RPMI8226 (cell line): ENCODE data around the gene NOG.

Experiments used
- DNase-seq: peaks from one replicate; pipeline ENCODE4 v3.0.0-alpha.2; 2015

Gene NOG

GRCh38 chr17:56593646-56594319 lies at the start of gene NOG:
TSS of gene NOG (plus strand) at chr17:56593699. CDS start at chr17:56594224, 525 bp downstream.
- peak; percentile 58 for DNase-seq

GRCh38 chr17:56545106-56545505 lies 48.4 kb upstream of the NOG start:
- no peak for DNase-seq

- DNase-seq = no peak
These were observed 47.6 kb upstream of the NOG start for GRCh38 chr17:56545930-56546329.

DNA sequence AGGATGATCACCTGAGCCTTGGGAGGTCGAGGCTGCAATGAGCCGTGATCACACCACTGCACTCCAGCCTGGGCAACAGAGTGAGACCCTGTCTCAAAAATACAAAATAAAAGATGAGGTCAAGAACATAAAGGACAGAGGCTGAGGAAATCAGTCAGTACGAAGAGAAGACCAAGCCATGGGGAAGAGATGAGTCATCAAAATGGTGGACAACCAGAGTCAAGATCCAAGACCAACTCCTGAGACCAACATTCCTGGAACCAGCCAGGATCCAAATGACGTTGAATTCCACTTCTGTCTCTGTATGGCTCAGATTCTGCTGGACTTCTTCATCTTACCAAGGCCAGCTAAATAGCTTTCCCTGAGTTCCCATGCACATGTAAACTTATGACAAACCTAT lies 44.8 kb upstream of the NOG start:
- DNase-seq = no peak

DNA sequence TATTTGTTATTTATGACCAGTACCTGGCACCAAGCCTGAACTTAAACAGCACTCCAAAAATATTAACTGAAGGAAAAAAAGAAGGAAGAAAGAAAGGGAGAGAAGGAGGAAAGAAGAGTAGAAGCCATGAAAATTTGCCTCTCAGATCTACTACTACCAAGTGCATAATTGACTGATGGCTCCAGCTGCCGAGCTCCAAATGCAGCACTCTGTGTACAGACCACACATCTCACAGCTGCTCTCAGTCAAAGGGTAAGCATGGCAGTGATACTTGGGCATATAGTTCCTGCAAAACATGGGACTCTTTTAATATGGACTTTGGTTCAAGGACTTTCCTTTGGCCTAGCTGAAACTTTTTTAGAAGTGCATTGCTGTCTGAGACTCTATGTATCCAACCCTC lies 44.0 kb upstream of the NOG start:
- no peak for DNase-seq

DNA sequence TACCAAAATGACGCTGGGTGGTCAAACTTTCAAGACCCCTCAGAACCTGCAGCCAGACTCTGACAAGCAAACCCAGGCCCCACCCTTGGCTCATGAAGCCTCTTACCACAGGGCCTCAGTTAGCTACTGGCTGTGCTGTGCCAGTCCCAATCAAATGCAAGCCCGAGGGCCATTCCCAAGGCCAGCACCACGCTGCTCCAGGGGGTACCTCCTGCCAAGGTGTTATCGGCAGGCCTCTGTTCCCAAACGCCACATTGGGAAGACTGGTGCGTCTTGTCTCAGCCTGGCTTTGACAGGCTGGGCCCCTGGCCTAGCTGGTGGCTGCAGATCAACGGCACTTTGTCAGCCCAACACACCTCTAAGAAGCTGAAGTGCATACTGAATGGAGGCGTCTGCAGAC lies 35.8 kb upstream of the NOG start:
- DNase-seq = no peak

GRCh38 chr17:56558088-56558487 lies 35.4 kb upstream of the NOG start:
- no peak for DNase-seq

GRCh38 chr17:56570199-56570598 lies 23.3 kb upstream of the NOG start:
- no peak for DNase-seq

DNA sequence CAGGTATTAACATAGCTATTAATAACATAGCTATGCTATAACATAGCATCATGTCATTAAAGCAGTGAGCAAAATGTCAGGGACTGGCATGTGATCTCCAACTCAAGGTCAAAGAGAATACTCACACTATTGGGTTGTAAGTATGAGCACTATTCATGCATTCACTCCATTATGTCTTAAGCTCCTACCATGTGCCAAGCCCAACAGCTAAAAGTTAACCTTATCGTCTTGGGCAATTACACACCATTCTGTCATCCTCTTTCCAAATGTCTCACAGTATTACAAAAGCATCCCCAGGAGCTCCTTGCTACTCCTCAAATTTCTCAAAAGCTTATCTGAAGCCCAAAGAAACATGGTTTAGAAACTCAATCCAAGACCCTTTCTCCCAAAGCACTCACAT lies 22.0 kb upstream of the NOG start:
- DNase-seq = no peak

GRCh38 chr17:56577190-56577842 lies 16.2 kb upstream of the NOG start:
- no peak for DNase-seq

GRCh38 chr17:56577843-56578204 lies 15.7 kb upstream of the NOG start:
- DNase-seq = no peak

- DNase-seq = no peak
These were observed 11.6 kb upstream of the NOG start for GRCh38 chr17:56581635-56582627.

- DNase-seq = no peak
These were observed 9.7 kb upstream of the NOG start for GRCh38 chr17:56583772-56584171.

GRCh38 chr17:56587298-56587697 lies 6.2 kb upstream of the NOG start:
- no peak for DNase-seq

DNA sequence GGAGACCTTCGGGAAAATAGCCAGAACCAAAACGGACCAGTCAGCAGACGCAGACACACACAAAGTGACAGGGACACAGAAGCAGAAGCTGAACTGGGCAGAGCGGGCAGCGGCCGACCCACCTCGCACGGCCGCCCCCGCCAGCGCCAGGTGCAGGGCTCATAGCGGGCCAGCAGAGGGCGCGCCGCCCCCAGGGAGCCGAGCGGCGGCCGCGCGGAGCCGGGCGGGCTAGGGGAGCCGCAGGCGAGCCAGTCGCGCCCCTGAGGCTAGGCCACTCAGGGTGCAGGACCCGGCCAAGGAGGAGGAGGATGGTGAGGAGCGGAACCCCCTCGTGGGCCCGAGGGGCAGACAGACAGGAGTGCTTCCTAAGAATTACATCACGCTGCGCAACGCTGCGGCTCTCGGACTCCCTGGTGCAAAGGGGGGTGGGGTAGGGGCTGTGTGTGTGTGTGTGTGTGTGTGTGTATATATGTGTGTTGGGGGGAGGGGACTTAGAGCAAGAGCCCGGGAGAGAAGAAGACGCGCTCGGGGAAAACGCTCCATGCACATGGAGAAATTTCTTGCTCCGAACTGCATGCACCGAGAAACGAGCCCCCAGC lies 913 bp upstream of the NOG start:
- peak; percentile 56 for DNase-seq

- peak; percentile 54 for DNase-seq
These were observed 333 bp upstream of the NOG start for GRCh38 chr17:56593086-56593645.

DNA sequence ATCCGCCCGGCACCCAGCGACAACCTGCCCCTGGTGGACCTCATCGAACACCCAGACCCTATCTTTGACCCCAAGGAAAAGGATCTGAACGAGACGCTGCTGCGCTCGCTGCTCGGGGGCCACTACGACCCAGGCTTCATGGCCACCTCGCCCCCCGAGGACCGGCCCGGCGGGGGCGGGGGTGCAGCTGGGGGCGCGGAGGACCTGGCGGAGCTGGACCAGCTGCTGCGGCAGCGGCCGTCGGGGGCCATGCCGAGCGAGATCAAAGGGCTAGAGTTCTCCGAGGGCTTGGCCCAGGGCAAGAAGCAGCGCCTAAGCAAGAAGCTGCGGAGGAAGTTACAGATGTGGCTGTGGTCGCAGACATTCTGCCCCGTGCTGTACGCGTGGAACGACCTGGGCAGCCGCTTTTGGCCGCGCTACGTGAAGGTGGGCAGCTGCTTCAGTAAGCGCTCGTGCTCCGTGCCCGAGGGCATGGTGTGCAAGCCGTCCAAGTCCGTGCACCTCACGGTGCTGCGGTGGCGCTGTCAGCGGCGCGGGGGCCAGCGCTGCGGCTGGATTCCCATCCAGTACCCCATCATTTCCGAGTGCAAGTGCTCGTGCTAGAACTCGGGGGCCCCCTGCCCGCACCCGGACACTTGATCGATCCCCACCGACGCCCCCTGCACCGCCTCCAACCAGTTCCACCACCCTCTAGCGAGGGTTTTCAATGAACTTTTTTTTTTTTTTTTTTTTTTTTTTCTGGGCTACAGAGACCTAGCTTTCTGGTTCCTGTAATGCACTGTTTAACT lies 1.0 kb downstream of the NOG start:
- peak; percentile 26 for DNase-seq

DNA sequence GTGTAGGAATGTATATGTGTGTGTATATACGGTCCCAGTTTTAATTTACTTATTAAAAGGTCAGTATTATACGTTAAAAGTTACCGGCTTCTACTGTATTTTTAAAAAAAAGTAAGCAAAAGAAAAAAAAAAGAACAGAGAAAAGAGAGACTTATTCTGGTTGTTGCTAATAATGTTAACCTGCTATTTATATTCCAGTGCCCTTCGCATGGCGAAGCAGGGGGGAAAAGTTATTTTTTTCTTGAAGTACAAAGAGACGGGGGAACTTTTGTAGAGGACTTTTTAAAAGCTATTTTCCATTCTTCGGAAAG lies 1.6 kb downstream of the NOG start:
- no peak for DNase-seq

- DNase-seq = no peak
These were observed 2.6 kb downstream of the NOG start for GRCh38 chr17:56595831-56596690.

DNA sequence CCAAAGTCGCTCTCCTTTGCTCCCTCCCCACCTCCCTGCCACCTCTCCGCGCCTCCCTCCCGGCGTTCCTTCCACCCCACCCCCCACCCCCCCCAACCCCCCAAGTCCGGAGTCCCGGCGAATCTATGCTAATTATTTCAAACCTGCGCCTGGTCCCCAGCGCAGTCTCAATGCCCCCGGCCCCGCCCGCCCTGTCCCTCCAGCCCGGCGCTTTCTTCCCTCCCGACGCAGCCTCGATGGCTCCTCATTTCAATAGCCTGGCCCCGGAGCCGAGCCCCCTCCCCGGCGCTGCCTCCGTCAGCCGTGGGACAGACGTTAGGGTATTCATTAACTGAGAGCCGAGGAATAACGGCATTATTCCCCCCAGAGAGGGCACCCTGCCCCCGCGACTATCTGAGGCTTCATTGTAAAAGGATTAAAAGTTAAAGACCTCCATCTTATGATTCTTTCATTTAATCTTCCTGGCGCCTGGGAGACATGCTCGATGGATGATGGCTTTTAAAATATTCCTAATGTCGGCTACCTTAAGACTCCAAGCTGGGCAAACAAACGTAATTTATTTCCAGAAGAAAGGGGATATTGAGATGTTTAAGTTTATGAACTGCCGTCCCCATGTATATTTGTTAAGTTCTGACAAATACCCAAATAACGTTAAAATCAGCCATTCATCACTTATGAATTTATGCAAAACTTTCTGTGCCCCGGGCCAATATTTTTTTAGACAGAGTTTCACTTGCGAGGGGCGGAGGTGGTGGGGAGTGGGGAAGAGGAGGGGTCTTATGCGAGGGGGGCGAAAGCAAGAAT lies 3.4 kb downstream of the NOG start:
- DNase-seq = no peak
